RPMI8226 (cell line): ENCODE results near the gene DEGS2.
A peak's percentile ranks its signal among the peaks of the same experiment; 100 is the strongest.

Experiments used
- DNase-seq: peaks from one replicate; pipeline ENCODE4 v3.0.0-alpha.2; 2015

Gene DEGS2

DNA sequence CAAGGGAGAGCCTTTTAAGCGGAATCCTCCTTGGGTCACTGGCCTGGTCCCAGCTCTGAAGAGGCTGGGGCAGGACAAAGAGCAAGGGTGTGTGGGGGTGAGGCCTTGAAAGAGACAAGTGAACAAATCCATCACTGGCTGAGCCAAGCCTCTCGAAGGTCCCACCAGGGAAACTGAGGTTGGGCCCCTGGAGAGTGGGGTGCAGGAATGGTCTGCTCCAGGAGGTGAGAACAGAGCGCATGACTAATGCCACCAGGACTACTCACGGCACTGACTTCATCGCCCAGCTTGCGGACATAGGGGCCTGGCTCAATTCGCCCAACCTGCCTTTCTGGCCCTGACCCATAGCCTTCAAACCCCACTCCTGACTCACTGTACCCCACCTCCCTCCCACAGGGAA lies 19.2 kb upstream of the DEGS2 start:
- no peak for DNase-seq

DNA sequence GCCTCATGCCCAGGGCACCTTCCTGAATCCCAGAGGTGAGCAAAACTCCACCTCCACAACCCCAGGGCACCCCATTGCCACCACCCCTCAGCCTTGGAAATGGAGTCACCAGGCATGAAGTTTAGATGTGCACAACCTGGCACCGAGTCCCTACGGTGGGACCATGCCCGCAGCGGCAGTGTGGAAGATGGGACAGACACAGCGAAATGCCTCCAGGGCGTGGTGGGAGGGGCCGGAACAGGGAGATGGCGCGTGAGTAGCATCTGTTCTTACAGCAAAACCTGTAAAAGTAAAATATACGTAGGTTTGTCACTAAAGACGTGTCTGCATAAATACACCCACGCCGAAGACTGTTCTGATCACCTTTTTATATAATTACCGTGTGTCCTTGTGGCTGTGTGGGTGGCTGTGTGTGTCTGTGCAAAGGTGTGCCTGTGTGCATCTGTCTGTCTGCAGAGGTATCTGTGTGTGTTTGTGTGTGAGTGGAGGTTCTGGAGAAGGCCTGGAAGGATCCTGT lies 17.4 kb upstream of the DEGS2 start:
- no peak for DNase-seq

DNA sequence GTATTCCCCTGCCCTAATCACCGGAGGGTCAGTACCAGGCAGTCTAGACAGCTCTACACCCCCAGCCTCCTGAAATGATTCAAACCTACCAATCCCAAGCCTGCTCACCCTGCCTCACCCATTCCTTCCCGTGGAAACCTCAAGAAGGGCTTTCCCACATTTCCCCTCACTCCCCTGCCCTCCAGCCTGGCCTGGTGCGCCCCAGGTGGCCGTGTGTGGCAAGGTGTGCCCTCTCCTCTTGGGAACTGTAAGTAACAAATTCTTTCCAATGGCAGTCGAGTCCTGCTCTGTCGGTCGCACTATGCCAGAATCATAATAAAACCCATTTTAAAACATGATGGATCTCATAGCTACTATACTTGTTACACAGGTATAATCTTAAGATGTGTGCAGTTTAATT lies 13.9 kb upstream of the DEGS2 start:
- DNase-seq: no peak

DNA sequence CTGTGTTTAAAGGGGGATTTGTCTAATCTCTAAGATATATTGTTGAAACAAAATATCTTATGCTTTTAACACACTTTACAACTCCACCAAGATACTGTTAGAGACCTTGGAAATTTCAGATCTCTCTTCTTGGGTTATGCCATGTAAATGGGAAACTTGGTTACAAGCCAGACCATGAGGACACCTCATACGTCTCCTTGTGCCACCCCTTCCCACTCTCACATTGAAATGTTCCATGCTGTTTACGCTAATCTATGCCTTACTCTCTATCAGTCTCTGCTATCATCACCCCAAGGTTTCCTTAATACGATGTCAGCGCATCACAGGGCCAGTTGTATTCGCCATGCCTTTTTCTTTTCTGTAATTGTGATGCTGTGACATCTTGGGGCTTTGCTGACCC lies 13.4 kb upstream of the DEGS2 start:
- DNase-seq: no peak

DNA sequence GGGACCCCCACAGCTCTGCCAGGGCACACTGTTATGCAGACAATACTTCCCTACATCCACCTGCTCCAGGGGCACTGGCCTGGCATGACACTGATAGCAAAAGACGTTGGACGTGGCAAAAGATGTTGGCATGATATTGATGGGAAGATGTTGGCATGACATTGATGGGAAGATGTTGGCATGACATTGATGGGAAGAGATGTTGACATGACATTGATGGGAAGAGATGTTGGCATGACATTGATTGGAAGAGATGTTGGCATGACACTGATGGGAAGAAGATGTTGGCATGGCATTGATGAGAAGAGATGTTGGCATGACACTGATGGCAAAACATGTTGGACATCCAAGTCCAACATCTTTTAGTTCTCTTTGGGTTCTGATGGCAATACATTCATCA lies 11.4 kb upstream of the DEGS2 start:
- DNase-seq: no peak

DNA sequence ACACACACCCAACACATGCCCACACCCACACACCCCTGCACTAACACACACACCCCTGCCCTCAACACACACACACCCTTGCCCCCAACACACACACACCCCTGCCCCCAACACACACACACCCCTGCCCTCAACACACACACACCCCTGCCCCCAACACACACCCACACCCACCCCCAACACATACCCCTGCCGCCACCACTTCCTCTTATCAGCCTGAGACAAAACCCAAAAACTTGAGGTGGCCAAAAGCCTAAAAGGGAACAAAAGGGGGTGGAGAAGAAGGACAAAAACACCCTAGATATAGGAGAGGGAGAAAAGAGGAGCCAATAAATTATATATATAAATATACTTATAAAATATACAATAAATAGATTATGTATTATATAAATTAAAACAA lies 9.1 kb upstream of the DEGS2 start:
- no peak for DNase-seq

DNA sequence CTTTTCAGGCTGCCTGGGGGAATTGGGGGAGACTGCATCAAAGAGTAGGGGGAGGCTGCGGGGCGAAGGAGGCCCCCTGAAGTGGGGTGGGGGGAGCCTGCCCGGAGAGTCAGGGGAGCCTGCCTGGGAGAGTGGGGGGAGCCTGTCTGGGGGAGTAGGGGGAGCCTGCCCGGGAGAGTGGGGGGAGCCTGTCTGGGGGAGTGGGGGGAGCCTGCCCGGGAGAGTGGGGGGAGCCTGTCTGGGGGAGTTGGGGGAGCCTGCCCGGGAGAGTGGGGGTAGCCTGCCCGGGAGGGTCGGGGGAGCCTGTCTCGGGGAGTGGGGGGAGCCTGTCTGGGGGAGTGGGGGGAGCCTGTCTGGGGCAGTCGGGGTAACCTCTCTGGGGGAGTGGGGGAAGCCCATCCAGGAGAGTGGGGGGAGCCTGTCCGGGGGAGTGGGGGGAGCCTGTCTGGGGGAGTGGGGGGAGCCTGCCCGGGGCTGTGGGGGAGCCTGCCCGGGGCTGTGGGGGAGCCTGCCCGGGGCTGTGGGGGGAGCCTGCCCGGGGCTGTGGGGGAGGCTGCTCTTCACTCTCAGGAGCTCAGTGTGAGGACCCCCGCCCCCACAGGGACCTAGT lies 6.5 kb upstream of the DEGS2 start:
- no peak for DNase-seq

DNA sequence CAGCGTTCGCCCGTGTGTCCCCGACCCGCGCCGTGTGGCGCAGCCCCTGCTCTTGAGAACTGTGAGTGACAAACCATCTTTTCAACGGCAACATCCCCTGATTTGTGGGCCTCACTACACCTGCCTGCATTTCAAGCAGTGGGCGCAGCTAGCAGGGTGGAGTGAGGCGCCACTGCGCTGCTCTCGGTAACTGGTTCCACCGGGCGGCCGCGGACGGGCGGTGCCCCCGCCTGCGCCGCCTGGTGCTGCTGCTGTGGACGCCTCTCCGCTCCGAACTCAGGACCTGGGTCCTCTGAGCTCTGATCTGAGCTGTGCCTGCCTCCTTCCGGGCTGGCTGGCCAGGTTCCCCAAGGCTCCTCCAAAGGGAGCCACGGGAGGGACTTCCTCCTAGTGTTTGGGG lies 5.9 kb upstream of the DEGS2 start:
- no peak for DNase-seq

DNA sequence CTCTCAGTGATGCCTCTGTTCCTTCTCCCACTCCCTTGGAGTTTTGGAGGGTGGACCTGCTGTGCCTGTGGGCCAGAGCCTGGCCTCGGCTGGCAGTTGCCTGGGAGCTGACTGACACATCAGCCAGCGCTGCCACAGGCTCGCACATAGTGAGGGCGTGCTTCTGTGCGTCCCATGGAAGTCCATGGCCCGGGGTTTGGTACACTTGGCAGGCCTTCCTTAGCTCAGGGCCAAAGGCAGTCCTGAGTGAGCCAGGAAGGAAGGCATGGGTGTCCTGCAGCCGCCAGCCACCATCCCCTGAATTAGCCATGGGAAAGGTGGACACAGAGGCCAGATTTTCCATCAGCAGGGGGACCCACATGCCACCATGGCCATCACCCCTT lies 1.1 kb upstream of the DEGS2 start:
- no peak for DNase-seq

DNA sequence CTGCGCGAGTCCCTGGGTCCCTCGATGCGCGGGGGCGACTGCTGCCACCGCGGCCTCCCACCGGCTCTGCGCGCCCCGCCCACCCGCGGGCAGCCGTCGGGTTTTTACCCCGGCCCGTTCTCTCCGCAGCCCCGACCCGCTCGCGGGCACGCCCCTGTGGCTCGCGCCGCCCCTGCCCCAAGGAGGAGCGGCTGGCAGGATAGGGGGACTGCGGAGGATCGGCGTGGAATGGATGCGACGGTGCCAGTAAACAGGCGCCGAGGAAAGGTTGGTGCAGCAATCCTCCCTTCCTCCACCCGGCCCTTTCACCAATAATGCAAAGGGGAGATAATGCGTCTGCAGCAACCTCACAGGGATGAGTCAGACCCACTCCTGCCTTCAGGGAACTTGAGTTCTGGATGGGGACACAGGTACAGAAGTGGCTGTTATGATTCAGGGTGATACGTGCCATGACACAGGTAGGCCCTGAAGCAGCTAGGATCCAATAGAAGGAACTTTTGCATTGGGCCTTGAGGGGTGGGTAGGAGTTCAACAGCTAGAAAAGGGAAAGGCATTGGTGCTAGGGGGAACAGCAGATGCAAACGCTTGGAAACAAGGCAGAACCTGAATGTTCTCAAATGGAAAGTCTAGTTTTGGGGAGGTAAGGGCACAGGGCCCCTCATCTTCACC lies 554 bp upstream of the DEGS2 start:
- DNase-seq: no peak

DNA sequence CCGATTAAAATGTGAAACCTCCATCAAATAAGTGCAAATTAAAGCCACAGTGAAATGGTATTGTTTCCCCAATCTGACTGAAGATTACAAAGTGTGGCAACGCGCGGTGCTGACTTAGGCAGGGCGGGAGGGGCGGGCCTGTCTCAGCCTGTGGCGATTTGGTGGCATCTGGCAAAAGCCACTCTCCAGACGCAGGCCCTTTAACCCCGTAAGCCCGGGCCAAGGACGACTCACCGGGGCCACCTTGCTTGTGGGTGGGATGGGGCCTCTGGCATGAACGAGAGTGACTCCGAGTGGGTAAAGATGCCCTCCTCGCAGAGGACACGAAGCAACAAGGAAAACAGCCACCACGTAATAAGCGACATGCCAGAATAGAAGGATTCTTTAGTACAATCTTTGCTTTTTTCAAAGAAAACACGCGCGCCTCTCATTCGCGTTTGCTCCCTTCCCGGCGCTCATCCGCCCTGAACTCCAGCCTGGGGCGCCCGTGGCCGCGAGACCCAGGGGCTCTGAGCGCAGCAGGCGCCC lies 815 bp downstream of the DEGS2 start:
- no peak for DNase-seq

DNA sequence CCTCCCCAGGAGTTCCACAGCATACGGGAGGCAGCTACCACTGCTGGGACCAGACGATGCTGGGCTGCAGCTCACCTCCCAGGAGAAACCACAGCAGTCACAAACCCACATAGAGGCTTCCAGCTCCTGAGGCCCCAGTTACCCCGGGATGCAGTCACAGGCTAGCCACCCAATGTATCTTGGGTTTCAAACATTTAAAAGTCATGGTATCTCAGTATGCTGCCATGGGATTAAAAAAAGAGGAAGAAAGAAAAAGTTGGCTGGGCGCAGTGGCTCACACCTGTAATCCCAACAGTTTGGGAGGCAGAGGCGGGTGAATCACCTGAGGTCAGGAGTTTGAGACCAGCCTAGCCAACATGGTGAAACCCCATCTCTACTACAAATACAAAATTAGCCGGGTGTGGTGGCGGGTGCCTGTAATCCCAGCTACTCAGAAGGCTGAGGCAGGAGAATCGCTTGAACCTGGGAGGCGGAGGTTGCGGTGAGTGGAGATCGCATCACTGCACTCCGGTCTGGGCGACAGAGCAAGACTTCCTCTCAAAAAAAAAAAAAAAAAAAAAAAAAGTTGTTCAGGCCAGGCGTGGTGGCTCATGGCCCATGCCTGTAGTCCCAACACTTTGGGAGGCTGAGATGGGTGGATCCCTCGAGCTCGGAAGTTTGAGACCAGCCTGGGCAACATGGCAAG lies 1.8 kb downstream of the DEGS2 start:
- peak; percentile 30 for DNase-seq

DNA sequence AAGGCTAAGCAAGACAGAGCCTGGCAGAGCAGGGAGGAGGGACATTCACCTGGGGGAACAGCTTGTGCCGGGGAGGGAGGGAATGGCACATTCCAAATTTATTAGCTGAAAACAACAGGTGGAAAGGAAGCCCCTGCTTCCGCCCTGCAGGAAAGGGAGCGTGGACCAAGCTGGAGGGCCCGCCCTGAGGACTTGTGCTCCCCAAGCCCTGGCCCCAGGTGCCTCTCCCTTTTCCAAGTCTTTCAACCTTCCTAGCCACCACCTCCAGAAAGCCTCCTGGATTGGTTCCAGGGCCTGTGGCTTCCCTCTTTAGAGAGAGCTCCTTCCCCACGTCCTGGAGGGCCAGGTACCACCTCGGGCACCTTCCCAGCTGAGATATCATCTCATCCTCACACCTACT lies 2.7 kb downstream of the DEGS2 start:
- DNase-seq: no peak

DNA sequence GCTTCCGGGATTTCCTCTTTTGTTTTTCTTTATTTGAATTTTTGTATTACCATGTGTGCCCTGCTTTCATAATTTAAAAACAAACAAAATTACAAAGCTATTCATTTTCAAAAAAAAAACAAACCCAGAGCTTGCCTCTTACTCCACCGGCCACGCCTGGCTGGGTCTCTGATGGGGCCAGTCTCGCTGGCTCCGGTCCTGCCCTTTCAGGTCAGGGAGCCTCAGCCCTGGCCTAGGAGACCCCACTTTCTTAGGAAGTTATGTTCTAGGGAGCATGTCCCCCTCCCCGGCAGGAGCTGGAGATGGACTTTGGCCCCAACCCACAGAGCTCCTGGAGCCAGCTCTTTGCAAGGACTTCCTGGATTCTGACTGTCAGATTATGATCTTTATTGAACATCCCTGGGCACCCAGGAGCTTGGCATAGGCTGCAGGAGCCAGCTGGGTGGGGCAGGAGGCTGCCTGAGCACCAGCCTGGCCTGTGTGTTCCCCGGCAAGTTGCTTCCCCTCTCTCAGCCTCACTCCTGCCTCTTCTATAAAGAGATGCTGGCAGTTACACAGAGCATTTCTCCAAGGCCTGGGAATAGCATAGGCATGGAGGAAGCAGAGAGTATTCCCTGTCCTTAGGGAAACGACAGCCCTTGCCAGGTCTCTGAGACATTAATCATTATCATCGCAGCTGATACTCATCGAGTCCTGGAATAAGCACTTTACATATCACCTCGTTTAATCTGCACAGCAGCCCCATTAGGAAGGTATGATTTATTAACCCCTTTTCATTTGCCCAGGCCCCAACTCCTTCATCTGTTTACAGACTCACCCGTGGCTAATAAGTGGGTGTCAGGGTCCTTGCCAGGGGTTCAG lies 3.5 kb downstream of the DEGS2 start:
- DNase-seq: no peak

DNA sequence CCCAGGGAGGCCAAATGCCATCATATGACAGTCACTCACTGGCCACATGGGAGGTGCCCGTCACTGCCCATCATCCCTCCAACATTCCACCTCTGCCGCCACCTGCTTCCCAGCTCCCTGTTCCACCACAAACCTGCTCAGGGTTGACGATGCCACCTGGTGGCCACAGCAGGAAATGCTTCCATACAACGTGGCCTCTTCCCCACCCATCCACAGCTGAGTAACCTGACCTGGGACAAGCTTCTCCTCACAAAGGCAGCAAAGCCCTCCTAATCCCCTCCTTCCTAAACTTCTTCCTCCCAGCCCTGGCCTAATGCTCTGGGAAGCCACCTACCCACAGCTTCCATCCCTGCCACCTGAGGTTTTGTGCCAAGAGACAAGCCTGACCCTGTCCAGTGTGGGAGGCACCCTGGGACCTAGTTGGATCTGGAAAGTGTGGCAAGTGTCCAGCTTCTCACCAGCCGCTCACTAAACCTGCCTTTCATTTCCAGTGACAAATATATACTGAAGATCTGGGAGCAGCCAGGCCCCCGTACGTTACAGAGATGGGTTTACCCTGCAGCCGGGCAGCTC lies 4.3 kb downstream of the DEGS2 start:
- no peak for DNase-seq

DNA sequence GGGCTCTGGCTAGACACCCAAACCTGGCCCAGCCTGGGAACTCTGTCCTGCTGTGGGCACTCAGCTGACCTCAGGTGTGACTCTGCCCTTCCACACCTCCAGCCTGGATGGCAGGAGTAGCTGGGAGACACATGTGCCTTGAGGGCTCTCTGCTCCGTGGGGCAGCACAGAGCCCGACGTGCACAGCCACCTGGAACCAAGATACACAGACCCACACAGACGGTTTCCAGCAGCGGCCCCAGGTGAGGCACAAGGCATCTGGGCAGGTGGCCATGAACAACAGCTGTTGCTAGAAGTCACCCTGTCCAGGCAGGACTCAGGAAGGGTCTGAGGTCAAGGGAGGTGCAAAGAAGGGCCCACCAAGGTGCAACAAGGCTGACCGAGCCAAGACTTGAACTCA lies 5.9 kb downstream of the DEGS2 start:
- peak; percentile 39 for DNase-seq

DNA sequence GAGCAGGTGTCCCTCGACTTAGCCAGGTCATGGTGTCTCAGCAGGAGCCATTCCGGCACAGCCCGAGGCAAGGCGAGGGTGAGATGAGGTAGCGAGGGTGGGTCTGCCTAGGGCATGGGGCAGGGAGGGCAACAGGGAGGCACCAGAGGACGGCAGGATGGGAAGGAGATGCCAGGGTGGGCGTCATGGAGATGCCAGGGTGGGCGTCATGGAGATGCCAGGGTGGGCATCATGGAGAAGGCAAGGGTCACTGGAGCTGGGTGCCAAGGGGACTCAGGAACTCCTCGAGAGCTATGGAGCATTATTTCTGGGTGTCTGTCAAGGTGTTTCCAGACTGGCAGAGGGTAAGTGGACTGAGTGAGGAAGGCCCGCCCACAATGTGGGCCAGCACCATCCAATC lies 7.4 kb downstream of the DEGS2 start:
- DNase-seq: no peak

DNA sequence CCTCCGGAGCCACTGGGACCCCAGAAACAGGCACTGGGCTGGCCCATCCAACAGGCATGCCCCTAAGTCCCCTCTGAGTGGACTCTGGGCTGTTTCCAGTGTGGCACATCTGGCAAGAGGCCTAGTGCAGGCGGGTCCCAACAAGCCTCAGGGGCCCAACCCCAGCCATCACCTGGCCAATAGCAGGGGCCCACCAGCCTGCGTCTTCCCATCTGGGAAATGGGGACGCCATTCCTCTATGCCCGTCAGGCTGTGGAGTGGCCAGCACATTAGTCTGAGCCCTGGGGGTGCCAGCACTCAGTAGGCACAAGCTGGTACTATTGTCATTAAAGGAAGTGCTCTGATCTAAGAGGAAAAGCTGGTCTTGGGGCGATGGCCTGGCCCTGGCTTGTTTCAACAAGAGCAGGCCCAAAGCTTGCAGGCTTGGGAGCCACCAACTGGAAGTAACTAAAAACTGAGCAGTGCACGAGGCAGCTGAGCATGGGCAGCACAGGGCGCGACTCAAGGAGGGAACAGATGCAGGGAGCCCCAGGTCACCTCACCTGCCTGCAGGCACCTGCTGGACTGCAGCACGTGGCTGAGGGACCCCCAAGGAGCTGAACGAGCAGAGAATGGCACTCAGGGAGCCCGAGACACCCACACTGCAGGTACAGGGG lies 8.4 kb downstream of the DEGS2 start:
- no peak for DNase-seq

DNA sequence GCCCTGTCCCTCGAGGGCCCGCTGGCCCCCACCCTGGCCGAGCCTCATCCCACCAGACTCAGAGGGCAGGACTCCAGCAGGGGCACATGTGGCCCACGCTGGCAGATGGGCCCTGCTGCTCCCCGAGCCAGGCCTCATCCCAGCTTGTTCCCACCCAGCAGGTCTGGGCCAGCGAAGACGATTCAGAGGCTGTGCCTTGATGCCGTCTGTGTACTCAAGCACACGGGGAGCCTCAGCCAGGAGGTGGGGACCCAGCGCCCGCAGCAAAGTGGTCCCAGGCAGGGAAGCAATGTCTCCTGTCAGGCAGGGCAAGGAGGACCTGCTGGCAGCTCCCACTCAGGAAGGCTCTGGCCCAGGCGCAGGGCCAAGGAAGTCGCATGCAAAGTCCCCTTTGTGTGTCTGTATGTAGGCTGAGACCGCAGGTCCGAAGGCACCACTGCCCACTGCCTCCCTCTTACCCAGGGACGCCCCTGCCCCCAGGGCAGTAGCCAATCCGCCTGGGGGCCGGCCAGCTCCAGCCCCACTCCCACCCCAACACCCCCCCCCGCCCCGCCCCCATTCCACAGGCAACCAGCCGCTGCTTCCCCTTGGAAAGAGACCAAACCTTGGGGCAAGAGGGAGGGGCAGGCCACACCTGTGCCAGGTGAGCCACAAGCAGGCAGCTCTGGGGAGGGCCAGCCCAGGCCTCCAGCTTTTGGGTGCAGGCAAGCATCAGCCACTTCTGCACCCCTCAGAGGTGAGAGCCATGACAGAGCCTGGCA lies 9.4 kb downstream of the DEGS2 start:
- DNase-seq: no peak

DNA sequence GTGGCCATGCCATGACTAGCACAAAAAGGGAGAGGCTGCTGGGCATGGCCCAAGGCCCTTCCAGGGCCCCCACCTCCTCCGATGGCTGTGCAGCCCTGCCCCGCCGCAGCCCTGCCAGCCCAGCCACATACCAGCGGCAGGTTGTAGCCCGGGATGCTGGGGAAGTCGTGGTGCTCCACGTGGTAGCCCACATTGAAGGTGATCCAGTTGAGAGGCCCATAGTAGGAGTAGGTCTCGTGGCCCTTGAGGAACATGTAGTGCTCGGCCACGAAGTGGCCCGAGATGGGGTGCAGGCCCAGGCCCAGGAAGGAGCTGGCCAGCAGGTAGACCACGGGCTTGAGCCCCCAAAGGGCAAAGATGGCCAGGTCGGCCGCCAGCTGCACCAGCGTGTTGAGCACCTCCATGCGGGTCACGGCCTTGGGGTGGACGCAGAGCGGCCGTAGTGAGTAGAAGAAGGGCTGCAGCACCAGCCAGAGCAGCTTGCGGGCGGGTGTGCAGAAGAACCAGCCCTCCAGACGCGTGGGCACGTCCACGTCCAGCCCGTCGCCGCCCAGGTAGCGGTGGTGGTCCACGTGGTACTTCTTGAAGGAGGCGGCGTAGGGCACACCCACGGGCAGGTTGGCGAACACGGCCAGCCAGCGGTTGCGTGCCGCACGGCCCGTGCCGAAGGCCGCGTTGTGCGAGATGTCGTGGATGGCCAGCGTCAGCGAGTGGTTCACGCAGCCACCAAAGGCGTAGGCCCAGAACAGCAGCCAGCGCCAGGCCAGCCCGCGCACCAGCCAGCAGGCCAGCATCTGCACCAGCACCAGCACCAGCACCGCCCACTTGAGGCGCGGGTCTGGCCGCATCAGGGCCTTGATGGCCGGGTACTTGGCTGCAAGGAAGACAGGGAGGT lies 10.4 kb downstream of the DEGS2 start:
- DNase-seq: no peak
